ENCODE data around the gene MED17.

DNA sequence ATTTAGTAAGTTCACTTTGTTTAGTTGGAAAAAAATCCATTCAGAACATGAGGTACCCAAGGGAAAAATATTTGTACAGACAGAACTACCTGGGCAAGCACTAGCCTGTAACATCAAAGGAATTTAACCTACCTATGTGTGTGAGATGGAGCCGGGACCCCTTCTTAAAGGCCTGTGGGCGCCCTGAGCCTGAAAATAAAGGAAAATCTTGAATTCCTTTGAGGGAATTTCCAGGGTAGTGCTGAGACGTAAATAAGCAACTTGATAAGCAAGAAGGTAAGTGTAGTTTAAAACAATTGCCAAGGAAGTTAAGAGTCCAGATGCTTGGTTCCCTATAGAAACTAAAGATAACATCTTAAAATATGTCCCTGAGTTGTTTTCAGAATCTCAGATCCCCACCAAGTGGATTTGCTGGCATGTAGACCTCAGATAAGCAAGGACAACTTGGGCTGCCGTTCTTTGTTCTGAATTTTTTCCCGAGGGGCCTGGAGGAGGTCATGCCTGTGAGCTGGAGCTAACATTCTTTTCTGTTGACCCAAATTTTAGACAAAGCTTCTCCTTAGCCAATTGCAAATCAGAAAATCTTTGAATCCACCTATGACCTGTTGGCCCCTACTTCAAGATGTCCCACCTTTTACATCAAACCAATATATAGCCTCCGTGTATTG, 31.0 kb downstream of the MED17 start:
- TF ChIP-seq, protein P1, sequence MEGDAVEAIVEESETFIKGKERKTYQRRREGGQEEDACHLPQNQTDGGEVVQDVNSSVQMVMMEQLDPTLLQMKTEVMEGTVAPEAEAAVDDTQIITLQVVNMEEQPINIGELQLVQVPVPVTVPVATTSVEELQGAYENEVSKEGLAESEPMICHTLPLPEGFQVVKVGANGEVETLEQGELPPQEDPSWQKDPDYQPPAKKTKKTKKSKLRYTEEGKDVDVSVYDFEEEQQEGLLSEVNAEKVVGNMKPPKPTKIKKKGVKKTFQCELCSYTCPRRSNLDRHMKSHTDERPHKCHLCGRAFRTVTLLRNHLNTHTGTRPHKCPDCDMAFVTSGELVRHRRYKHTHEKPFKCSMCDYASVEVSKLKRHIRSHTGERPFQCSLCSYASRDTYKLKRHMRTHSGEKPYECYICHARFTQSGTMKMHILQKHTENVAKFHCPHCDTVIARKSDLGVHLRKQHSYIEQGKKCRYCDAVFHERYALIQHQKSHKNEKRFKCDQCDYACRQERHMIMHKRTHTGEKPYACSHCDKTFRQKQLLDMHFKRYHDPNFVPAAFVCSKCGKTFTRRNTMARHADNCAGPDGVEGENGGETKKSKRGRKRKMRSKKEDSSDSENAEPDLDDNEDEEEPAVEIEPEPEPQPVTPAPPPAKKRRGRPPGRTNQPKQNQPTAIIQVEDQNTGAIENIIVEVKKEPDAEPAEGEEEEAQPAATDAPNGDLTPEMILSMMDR (conservative IDR thresholded peaks at IDR 0.05 in 1 of 2, IDR thresholded peaks at IDR 0.05 in 1 of 2; ENCODE audit: extremely low read depth in 1 of 2, insufficient read depth in 1 of 2, low read depth in 1 of 2, low read length in 2 of 2) = no peak
- TF ChIP-seq EZH2 (IDR thresholded peaks at IDR 0.05; ENCODE audit: borderline replicate concordance, low read length) = no peak

Measured in mammary epithelial cell (primary cell).